HepG2 (cell line): ENCODE data around the gene FAM222B. TPM values are rescaled to one million over a fixed set of nuclear protein-coding genes. Genes with fewer than 3 reads are reported as not detected.

ENCODE experiments used
- BRCA1 ChIP-seq: sonication (generic); formaldehyde crosslinking; IDR thresholded peaks from 2 replicates; pipeline ENCODE4 v1.4.0; 2020; ENCODE audit warnings: missing genetic modification reagents
- CHCHD3 ChIP-seq: sonication (generic); formaldehyde crosslinking; IDR thresholded peaks from 2 replicates; pipeline ENCODE4 v1.8.0; 2022; ENCODE audit warnings: mild to moderate bottlenecking, missing genetic modification reagents, moderate library complexity
- GMEB2 ChIP-seq: IDR thresholded peaks from 2 replicates; pipeline ENCODE4 v1.6.1; 2016; ENCODE audit warnings: missing biosample characterization, missing genetic modification reagents, low read depth
- NFYC ChIP-seq: IDR thresholded peaks from 2 replicates; pipeline ENCODE4 v1.6.1; 2016; ENCODE audit warnings: missing genetic modification reagents, missing compliant biosample characterization
- RAD51 ChIP-seq: fragments of 450-650 bp; IDR thresholded peaks from 2 replicates; pipeline ENCODE4 v1.6.1; 2016; ENCODE audit warnings: borderline replicate concordance
- SNAPC5 ChIP-seq: sonication (generic); formaldehyde crosslinking; IDR thresholded peaks from 2 replicates; pipeline ENCODE4 v1.8.1; 2023; ENCODE audit warnings: mild to moderate bottlenecking, missing genetic modification reagents, borderline replicate concordance
- SOX13 ChIP-seq, 3 experiments: fragments of 450-650 bp in 1 of 3; sonication (generic) in 1 of 3; formaldehyde crosslinking in 1 of 3; IDR thresholded peaks in 2 of 3; conservative IDR thresholded peaks in 1 of 3; 2 replicates each; pipeline versions ENCODE4 v1.5.0 to v1.6.1; 2016 to 2020; ENCODE audit warnings: antibody characterized with exemption in 1 of 3, mild to moderate bottlenecking in 1 of 3, missing compliant biosample characterization in 1 of 3, missing genetic modification reagents in 1 of 3, moderate library complexity in 1 of 3
- SRY ChIP-seq: sonication (generic); formaldehyde crosslinking; IDR thresholded peaks from 2 replicates; pipeline ENCODE4 v1.8.0; 2022; ENCODE audit warnings: mild to moderate bottlenecking, missing genetic modification reagents
- TERF1 ChIP-seq: sonication (generic); formaldehyde crosslinking; IDR thresholded peaks from 2 replicates; pipeline ENCODE4 v1.8.0; 2022; ENCODE audit warnings: mild to moderate bottlenecking, missing genetic modification reagents, moderate library complexity
- ZNF160 ChIP-seq: sonication (generic); formaldehyde crosslinking; IDR thresholded peaks from 2 replicates; pipeline ENCODE4 v1.8.0; 2022; ENCODE audit warnings: mild to moderate bottlenecking, inconsistent platforms, missing genetic modification reagents
- ZNF432 ChIP-seq: sonication (generic); formaldehyde crosslinking; IDR thresholded peaks from 2 replicates; pipeline ENCODE4 v1.5.0; 2020; ENCODE audit warnings: missing genetic modification reagents, mild to moderate bottlenecking, borderline replicate concordance
- ZNF713 ChIP-seq: sonication (generic); formaldehyde crosslinking; IDR thresholded peaks from 2 replicates; pipeline ENCODE4 v1.4.0; 2020; ENCODE audit warnings: mild to moderate bottlenecking, missing genetic modification reagents
- ZNF749 ChIP-seq: sonication (generic); formaldehyde crosslinking; IDR thresholded peaks from 2 replicates; pipeline ENCODE4 v1.8.0; 2022; ENCODE audit warnings: mild to moderate bottlenecking, missing genetic modification reagents, moderate library complexity, borderline replicate concordance
- polyA plus RNA-seq, 8 experiments: library from polyadenylated mRNA; depleted of rRNA in 3 of 8; stranded (reverse) in 7 of 8; unstranded in 1 of 8; fragments of >200 nt; fragmentation: Illumina TruSeq in 4 of 8; extraction: Trizol in 4 of 8; gene quantifications; 2 replicates each; pipeline versions ENCODE4 v1.2.1 to v1.2.3, GENCODE V29; 2011 to 2016; ENCODE audit warnings: low read depth in 4 of 8, missing spikeins in 1 of 8, mixed read lengths in 1 of 8; ENCODE audit not compliant: insufficient read depth in 1 of 8
- total RNA-seq, 5 experiments: library from RNA; depleted of rRNA; stranded (reverse); fragments of >200 nt; fragmentation: Illumina TruSeq; extraction: Trizol; gene quantifications; 2 replicates each; pipeline ENCODE4 v1.2.3, GENCODE V29; 2016; ENCODE audit warnings: low read depth in 1 of 5
- TF ChIP-seq, protein P1 (sequence below): sonication (generic); formaldehyde crosslinking; IDR thresholded peaks from one replicate; pipeline ENCODE4 v1.5.1; 2020; ENCODE audit warnings: mild to moderate bottlenecking, missing genetic modification reagents; ENCODE audit errors: not compliant biosample characterization
- TF ChIP-seq, protein P2 (sequence below): sonication (generic); formaldehyde crosslinking; IDR thresholded peaks from 2 replicates; pipeline ENCODE4 v1.8.1; 2023; ENCODE audit warnings: mild to moderate bottlenecking, moderate library complexity, missing genetic modification reagents

FAM222B gene
- total and polyA plus RNA-seq, 2 of the 13 experiments (the other 11 are each of a cell fraction or from before 2014, with no cell fraction given): 3.5 to 7.3 TPM

- no peak for TF ChIP-seq GMEB2
- no peak for TF ChIP-seq CHCHD3 (CRISPR knock-in tag)
- TF ChIP-seq, protein P1, sequence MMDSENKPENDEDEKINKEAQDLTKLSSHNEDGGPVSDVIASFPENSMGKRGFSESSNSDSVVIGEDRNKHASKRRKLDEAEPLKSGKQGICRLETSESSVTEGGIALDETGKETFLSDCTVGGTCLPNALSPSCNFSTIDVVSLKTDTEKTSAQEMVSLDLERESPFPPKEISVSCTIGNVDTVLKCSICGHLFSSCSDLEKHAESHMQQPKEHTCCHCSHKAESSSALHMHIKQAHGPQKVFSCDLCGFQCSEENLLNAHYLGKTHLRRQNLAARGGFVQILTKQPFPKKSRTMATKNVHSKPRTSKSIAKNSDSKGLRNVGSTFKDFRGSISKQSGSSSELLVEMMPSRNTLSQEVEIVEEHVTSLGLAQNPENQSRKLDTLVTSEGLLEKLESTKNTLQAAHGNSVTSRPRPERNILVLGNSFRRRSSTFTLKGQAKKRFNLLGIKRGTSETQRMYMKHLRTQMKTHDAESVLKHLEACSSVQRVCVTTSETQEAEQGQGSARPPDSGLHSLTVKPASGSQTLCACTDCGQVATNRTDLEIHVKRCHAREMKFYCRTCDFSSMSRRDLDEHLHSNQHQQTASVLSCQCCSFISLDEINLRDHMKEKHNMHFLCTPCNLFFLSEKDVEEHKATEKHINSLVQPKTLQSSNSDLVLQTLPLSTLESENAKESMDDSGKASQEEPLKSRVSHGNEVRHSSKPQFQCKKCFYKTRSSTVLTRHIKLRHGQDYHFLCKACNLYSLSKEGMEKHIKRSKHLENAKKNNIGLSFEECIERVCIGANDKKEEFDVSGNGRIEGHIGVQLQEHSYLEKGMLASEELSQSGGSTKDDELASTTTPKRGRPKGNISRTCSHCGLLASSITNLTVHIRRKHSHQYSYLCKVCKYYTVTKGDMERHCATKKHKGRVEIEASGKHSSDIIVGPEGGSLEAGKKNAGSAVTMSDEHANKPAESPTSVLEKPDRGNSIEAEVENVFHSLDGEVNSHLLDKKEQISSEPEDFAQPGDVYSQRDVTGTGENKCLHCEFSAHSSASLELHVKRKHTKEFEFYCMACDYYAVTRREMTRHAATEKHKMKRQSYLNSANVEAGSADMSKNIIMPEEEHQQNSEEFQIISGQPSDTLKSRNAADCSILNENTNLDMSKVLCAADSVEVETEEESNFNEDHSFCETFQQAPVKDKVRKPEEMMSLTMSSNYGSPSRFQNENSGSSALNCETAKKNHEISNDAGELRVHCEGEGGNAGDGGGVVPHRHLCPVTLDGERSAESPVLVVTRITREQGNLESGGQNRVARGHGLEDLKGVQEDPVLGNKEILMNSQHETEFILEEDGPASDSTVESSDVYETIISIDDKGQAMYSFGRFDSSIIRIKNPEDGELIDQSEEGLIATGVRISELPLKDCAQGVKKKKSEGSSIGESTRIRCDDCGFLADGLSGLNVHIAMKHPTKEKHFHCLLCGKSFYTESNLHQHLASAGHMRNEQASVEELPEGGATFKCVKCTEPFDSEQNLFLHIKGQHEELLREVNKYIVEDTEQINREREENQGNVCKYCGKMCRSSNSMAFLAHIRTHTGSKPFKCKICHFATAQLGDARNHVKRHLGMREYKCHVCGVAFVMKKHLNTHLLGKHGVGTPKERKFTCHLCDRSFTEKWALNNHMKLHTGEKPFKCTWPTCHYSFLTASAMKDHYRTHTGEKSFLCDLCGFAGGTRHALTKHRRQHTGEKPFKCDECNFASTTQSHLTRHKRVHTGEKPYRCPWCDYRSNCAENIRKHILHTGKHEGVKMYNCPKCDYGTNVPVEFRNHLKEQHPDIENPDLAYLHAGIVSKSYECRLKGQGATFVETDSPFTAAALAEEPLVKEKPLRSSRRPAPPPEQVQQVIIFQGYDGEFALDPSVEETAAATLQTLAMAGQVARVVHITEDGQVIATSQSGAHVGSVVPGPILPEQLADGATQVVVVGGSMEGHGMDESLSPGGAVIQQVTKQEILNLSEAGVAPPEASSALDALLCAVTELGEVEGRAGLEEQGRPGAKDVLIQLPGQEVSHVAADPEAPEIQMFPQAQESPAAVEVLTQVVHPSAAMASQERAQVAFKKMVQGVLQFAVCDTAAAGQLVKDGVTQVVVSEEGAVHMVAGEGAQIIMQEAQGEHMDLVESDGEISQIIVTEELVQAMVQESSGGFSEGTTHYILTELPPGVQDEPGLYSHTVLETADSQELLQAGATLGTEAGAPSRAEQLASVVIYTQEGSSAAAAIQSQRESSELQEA (CRISPR knock-in tag): peak; percentile 68
- 0 out of 2 replicates have a peak, but pooled peaks have one; percentile 12 for TF ChIP-seq ZNF749 (CRISPR knock-in tag)
- TF ChIP-seq SOX13 (IDR thresholded peaks at IDR 0.05): 0 out of 2 replicates have a peak, but pooled peaks have one; percentile 16
- no peak for TF ChIP-seq SOX13 (CRISPR knock-in tag; conservative IDR thresholded peaks at IDR 0.05 in 1 of 2, IDR thresholded peaks at IDR 0.05 in 1 of 2)
- no peak for TF ChIP-seq ZNF713
- TF ChIP-seq RAD51: no peak
- TF ChIP-seq BRCA1: no peak
- no peak; the same call in 1 of the 2 replicates for TF ChIP-seq SRY (CRISPR knock-in tag)
- no peak for TF ChIP-seq TERF1 (CRISPR knock-in tag)
- TF ChIP-seq, protein P2, sequence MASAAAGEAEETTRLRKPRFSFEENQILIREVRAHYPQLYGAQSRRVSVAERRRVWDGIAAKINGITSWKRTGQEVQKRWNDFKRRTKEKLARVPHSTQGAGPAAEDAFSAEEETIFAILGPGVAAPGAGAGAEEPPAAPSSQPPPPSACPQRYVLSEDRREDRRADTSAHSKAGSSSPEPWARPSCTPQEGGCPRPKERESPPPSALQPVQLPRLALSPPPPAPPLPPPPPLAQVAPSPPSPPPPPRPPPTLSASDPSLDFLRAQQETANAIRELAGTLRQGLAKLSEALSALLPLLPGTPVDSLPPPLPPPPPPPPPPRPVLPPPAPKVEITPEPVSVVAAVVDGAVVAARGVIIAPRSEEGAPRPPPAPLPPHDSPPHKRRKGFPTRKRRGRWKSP: peak; percentile 58; the same call in 1 of the 2 replicates
- no peak for TF ChIP-seq SNAPC5 (CRISPR knock-in tag)
- TF ChIP-seq NFYC (CRISPR knock-in tag): no peak
- no peak for TF ChIP-seq ZNF432
- TF ChIP-seq ZNF160: no peak; the same call in 1 of the 2 replicates
Measured at GRCh38 chr17:28743243-28744103, 99.1 kb downstream of the FAM222B start, which contains the start of gene TRAF4 (continued).
